Measurements from ENCODE around the gene ROBO2.
"Not testable (repeated sequence)": the region's sequence is repeated elsewhere in the genome, so short reads cannot be mapped to it uniquely, and the experiment has no call there.

The ROBO2 gene

DNA sequence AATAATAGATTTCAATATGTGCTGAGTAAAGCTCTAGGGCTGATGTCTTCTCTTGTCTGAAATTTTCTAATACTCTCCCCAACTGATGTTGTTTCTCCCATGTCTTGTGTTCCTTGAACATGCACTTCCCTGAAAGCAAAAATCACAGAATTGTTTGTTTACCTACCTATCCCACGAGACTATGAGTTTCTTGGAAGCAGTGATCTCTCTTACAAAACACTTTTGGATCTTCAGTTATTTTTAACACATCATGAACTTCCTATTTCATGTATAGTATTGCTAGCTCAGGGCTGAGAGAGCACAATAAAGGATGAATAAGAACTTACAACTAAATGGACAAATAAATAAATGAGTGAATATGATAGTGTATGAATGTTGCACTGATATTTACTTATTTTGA, 365.0 kb downstream of the ROBO2 start:
- DNase-seq (ENCODE audit: low read depth in 1 of 2, low spot score in 1 of 2) = no peak

DNA sequence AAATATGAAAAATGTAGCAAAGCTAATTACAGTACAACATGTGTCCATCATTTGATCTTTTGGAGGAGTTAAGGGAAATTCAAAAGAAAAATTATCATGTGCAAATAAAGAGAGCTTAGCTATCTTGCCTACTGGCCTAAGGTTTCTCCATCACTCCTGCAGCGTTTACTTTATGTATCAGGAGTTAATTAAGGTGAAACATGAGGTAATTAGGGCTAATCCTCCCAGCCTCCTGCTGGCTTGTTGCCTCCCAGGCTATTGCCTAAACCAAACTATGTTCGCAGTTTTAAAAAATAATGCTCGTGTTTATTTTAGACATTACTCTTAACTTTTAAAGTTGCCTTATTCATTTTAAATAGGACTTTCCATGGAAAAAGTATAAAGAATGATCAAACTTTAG, 367.5 kb downstream of the ROBO2 start:
- DNase-seq (ENCODE audit: low read depth in 1 of 2, low spot score in 1 of 2) = no peak

GRCh38 chr3:77410334-77410733, 370.4 kb downstream of the ROBO2 start:
- DNase-seq (ENCODE audit: low read depth in 1 of 2, low spot score in 1 of 2) = not testable (repeated sequence)

GRCh38 chr3:77411334-77411733, 371.4 kb downstream of the ROBO2 start:
- no peak for DNase-seq (ENCODE audit: low read depth in 1 of 2, low spot score in 1 of 2)

GRCh38 chr3:77412021-77412438, 372.1 kb downstream of the ROBO2 start:
- no peak for DNase-seq (ENCODE audit: low read depth in 1 of 2, low spot score in 1 of 2)

DNA sequence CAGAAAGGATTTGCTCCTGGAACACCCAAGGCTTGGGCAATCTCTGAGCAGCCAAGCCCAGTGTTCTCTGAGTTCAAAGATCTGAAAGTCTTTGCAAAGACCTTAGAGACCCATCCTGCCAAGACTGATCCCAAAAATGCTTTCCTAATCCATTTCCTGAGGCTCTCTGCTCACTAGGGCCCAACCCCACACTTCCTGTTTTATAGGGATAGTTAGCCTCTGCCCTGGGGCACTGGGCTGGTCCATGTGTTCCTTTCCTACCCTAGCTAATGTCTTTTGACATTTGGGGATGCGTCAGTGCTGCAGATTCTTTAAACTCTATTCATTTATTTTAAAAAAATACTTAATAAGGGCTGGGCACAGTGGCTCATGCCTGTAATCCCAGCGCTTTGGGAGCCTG, 372.7 kb downstream of the ROBO2 start:
- no peak for DNase-seq (ENCODE audit: low read depth in 1 of 2, low spot score in 1 of 2)

DNA sequence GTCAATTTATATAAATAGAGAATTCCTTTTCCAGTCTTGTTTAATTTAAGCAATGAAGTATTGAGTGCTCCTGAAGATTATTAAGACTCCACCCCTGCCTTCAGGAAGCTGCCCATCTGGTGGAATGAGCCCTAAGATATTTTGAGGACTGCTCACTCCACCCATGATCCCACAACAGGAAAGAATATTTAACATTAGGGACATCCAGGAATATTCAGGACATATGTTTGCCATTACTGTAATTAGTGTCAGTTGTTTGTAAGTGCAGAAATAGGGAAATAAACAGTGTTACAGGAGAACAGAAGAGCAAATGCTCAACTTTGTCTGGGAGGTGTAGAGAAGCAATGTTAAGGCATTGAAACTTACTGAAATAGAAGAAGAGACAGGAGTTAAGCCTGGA, 375.0 kb downstream of the ROBO2 start:
- DNase-seq (ENCODE audit: low read depth in 1 of 2, low spot score in 1 of 2) = no peak

DNA sequence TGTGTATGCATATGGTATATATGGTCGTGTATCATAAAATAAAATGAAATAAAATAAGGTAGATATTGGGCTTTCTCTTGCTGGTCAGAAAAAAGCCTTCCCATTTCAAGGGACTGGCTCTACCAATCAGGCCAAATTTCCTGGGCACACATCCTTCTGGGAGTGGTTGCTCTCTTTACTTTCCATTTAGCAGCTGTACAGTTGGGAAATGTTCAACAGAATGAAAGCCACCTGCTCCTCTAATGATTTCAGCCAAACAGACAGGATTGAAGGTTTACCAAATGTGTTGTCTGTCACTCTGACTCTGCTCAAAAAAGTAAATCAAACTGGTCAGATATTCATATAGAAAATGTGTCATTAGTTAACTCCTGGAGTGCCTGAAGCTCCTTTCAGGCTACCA, 380.4 kb downstream of the ROBO2 start:
- no peak for DNase-seq (ENCODE audit: low read depth in 1 of 2, low spot score in 1 of 2)

DNA sequence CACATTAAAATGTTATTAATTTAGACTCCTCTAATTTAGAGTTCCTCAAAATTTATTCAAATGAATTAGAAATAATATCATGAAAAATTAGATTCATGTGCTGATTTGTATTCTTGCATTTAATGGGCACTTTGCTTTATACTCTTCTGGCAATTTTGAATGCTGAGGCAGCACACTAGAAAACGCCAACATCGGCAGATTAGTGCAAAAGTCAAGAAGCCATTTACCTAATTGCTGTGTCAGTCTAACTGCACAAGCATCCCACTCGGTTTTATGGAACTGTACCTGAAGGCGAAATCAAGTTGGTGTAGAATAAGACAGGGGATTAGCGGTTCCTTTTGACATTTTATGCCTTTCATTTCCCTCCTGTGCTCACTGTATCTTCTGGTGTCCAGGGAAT, 382.0 kb downstream of the ROBO2 start:
- no peak for DNase-seq (ENCODE audit: low read depth in 1 of 2, low spot score in 1 of 2)

DNA sequence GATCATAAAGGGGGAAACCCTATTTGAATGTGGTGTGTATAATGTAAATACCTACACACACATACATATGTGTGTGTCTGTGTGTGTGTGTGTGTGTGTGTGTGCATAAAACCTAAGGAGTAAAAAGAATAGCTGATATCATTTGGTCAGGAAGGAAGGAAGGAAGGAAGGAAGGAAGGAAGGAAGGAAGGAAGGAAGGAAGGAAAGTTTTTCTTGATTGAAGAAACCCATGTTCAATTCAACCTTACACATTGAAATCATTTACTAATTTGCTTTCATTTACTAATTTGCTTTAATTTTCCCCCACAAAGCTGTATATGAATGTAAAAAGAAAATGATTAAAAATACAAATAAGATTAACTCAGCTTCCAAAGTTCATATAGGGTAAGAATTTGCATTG, 386.6 kb downstream of the ROBO2 start:
- DNase-seq (ENCODE audit: low read depth in 1 of 2, low spot score in 1 of 2) = no peak

GRCh38 chr3:77427528-77427927, 387.6 kb downstream of the ROBO2 start:
- no peak for DNase-seq (ENCODE audit: low read depth in 1 of 2, low spot score in 1 of 2)

DNA sequence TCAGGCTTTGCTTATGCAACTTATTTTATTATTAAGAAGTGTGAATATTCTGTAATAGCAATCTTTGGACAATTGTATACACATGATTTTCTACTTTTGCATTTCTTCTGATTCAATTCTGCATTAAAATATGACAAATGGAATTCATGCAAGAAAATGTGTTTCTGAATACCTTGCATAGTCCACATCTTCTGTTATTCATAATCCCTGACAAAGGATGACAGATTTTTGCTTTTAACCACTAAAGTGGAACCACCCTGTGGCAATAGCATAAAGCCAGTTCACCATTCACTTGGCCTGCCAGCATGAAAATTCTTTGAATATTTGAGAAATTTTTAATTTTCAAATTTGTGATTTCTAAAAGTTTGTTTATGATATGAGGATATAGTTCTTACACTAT, 397.0 kb downstream of the ROBO2 start:
- DNase-seq (ENCODE audit: low read depth in 1 of 2, low spot score in 1 of 2) = no peak

GRCh38 chr3:77446084-77446483, 406.2 kb downstream of the ROBO2 start:
- DNase-seq (ENCODE audit: low read depth in 1 of 2, low spot score in 1 of 2) = no peak

DNA sequence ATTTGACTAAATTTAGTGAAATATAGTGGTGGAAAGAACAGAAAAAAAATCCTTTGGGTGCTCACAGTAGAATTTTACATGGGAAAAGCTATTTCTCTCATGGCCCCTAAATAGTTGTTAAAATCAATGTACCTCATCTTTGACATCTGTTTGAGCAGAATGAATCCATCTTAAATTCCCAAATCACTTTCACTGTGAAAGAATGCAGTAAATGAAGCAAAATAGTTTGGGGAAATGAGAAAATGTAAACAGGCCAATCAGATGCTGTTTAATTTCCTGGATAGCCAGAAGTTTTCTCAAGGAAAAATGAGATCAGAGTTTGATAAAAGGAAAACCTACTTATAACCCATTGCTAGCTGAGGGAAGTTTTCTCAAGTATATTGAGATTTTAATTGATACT, 406.9 kb downstream of the ROBO2 start:
- DNase-seq (ENCODE audit: low read depth in 1 of 2, low spot score in 1 of 2) = no peak

DNA sequence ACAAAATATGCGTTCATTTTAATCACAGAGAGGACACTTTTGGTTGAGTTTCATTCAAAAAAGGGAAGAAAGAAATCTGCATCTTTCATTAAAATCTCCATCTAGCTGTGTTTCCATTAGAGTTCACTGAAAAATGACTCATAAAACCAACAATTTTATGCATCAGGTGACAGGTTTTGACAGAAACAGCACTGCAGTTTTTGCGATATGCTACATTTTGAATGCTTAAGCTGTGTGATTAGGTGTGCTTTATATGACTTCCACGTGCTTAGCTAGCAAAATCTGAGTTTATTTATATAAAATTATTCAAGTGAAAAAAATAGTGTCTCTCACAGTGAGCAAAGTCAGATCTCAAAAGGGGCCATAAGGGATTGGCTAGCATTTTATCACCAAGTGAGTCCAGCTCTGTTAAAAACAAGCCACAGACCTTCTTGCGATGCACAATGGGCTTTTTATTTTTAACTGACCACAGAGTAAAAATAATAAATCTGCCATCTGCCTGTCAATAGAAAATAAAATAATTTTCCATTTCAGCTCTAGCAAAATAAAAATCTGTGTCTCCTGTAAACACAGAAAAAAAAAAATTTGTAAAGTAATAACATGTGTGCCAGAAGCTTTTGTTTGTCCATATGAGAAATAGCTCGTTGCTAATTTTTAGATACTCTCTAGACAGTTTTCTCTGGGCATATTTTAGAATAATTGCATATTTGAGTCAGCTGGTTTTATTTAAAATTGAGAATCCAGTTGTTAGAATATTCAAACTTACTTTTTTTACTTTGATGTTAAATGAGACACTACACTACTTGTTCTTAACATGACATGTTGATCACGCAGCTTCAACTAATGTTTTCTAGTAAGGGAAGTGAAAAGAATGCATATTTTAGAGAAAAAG, 409.8 kb downstream of the ROBO2 start:
- no peak for DNase-seq (ENCODE audit: low read depth in 1 of 2, low spot score in 1 of 2)

DNA sequence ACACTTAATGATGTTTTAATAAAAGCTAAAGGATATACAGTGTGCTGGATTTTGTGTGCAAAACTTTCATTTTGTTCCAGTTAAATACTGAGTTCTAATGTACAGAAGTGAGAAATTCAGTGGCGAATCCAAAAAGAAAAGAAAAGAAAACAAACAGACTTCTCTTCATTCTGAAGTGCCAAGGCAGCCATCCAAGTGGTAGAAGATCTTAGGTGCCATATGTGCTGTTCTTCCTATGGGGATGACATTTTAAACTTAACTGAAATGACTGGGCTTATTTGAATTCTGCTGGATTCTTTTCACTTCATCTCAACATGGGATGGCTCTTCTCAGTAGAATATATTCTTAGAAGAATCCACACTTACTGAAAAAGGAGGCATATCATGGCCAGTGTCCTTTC, 416.5 kb downstream of the ROBO2 start:
- DNase-seq (ENCODE audit: low read depth in 1 of 2, low spot score in 1 of 2) = no peak

- no peak for DNase-seq (ENCODE audit: low read depth in 1 of 2, low spot score in 1 of 2)
These were observed 417.0 kb downstream of the ROBO2 start for GRCh38 chr3:77456906-77457305.

GRCh38 chr3:77459926-77460325, 420.0 kb downstream of the ROBO2 start:
- DNase-seq (ENCODE audit: low read depth in 1 of 2, low spot score in 1 of 2) = no peak

DNA sequence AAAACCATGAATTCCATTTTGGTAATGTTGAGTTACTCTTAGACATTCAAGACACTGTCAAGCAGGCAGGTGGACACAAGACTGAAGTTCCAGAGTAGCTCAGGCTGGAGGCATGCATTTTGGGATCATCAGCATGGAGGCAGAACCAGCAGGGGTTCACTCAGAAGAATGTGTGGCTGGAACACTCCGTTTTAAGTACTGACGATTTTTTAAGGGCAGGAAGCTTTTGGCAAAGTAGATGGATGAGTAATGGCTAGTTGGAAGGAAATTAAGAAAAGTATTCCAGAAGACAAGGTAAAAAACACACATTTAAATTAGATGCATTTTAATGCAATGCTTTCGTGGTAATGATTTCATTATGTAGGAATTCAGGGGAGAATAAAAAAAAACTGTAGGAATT, 420.4 kb downstream of the ROBO2 start:
- DNase-seq (ENCODE audit: low read depth in 1 of 2, low spot score in 1 of 2) = no peak

GRCh38 chr3:77462951-77463350, 423.1 kb downstream of the ROBO2 start:
- no peak for DNase-seq (ENCODE audit: low read depth in 1 of 2, low spot score in 1 of 2)

DNA sequence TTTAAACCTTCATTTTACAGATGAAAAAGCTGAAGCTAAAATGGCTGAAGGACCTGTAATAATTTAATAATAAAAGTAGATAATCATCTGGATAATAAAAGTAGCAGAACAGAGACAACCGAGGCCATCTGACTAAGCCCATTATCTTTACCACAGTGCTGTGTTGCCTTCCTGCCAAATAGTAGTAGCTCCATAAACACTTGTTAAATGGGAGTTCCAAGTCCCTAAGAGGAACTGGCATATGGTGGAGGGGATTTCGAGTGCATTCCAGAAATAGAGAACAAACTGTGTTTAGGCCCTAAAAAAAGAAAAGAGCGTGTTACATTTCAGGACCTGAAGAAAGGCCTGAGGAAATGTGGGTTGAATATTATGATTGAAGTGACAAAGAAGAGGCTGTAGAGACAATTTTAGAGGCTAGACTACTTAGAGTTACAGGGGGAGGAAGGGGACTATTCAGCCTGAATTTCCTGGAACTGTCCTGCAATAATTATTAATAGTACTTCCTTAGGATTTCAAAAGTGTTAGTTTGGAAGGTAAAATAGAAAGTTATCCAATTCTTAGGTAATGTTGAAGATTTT, 424.3 kb downstream of the ROBO2 start:
- DNase-seq (ENCODE audit: low read depth in 1 of 2, low spot score in 1 of 2) = no peak

DNA sequence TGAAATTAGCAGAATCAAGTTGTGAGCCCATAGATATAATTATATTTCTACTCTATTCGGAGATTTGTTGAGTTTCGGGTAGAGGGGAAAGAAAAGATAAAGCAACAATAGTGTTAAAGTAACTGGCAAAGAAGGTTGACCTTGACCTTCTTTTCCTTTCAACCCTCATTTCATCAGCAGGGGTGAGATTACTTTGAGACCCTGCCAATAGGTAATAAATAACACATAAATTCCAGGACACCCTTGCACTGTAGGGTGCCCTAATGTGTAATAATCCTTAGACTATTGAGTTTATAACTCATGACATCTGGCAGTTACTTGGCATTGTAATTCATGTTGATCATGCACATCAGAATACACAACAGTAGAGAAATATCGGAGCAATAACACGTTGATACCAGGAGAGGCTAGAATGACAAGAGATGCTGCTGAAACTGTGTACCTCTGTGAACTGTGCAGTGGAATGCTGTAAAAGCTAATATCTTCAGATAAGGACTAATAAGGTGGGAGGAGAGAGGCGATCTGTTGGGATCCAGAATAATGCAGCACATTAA, 426.7 kb downstream of the ROBO2 start:
- no peak for DNase-seq (ENCODE audit: low read depth in 1 of 2, low spot score in 1 of 2)

Measured in stimulated activated CD4-positive, alpha-beta T cell treated with anti-CD3 and anti-CD28 coated beads, Interleukin-15, amount 100 ng/mL, for 1 hour (primary cell).